Skeletal muscle tissue (tissue), 4 donors: Measurements from ENCODE around the gene RRP1B. TPM values are rescaled to one million over a fixed set of nuclear protein-coding genes. Genes with fewer than 3 reads are reported as not detected.

ENCODE experiments used
- H3K27ac ChIP-seq: one replicate; pipeline ENCODE4 v1.7.0; 2013; ENCODE audit warnings: mild to moderate bottlenecking, low read depth, low read length, inconsistent platforms
- H3K27me3 ChIP-seq, 3 donors: one replicate each; pipeline ENCODE4 v1.7.0; 2013; ENCODE audit warnings: low read length in 3 of 3; ENCODE audit not compliant: control insufficient read depth in 3 of 3, insufficient read depth in 3 of 3
- H3K36me3 ChIP-seq, 3 donors: one replicate each; pipeline ENCODE4 v1.7.0; 2013; ENCODE audit warnings: low read length in 3 of 3; ENCODE audit not compliant: control insufficient read depth in 3 of 3, insufficient read depth in 3 of 3
- H3K4me1 ChIP-seq, 3 donors: one replicate each; pipeline ENCODE4 v1.7.0; 2013; ENCODE audit warnings: low read length in 3 of 3, mild to moderate bottlenecking in 3 of 3; ENCODE audit not compliant: control insufficient read depth in 3 of 3, insufficient read depth in 3 of 3
- H3K4me3 ChIP-seq, 3 donors: one replicate each; pipeline ENCODE4 v1.7.0; 2013; ENCODE audit warnings: low read length in 3 of 3
- H3K9ac ChIP-seq, 3 donors: one replicate each; pipeline ENCODE4 v1.7.0; 2013; ENCODE audit warnings: low read length in 3 of 3, mild to moderate bottlenecking in 3 of 3, moderate library complexity in 2 of 3, low read depth in 1 of 3
- H3K9me3 ChIP-seq, 3 donors: one replicate each; pipeline ENCODE4 v1.7.0; 2013; ENCODE audit warnings: low read length in 3 of 3; ENCODE audit not compliant: control insufficient read depth in 3 of 3
- total RNA-seq: library from RNA; depleted of rRNA; stranded (reverse); fragments of >200 nt; gene quantifications from one replicate; pipeline ENCODE4 v1.2.3, GENCODE V29; 2014
- donor health status: Osteomylitis.

The RRP1B gene
- total RNA-seq, 1 donor from 2014 or later = 13.6 TPM

GRCh38 chr21:43686811-43687565 is 27.6 kb downstream of the RRP1B start:
- H3K27me3 ChIP-seq = no peaks in the 10 kb centered on the region
- no peaks in the 10 kb centered on the region for H3K9me3 ChIP-seq
- no peaks in the 10 kb centered on the region for H3K4me1 ChIP-seq
- no peak overlapping the region for H3K4me3 ChIP-seq
- H3K9ac ChIP-seq = no peak overlapping the region
- no peak overlapping the region for H3K27ac ChIP-seq
- peaks cover 68 to 81% (median 80%) of the 10 kb centered on the region in 3 donors for H3K36me3 ChIP-seq

GRCh38 chr21:43687566-43688399 is 28.4 kb downstream of the RRP1B start:
- Histone ChIP-seq H3K27me3 (no peaks in the 10 kb centered on the region), H3K4me1 (no peaks in the 10 kb centered on the region), H3K4me3 (no peak overlapping the region), H3K36me3 (peaks cover 65 to 78% (median 77%) of the 10 kb centered on the region in 3 donors), H3K9me3 (no peaks in the 10 kb centered on the region), H3K9ac (no peak overlapping the region), H3K27ac (no peak overlapping the region)

GRCh38 chr21:43688906-43689305 is 29.5 kb downstream of the RRP1B start:
- H3K27ac ChIP-seq = no peak overlapping the region
- no peak overlapping the region for H3K9ac ChIP-seq

GRCh38 chr21:43689556-43690337 is 30.4 kb downstream of the RRP1B start:
- Histone ChIP-seq H3K4me3 (no peak overlapping the region), H3K9ac (no peak overlapping the region), H3K4me1 (no peaks in the 10 kb centered on the region), H3K9me3 (no peaks in the 10 kb centered on the region), H3K27me3 (no peaks in the 10 kb centered on the region), H3K36me3 (peaks cover 76 to 88% (median 80%) of the 10 kb centered on the region in 3 donors), H3K27ac (no peak overlapping the region)

More at GRCh38 chr21:43688906-43689305, 29.5 kb downstream of the RRP1B start:
- peaks cover 73 to 87% (median 80%) of the 10 kb centered on the region in 3 donors for H3K36me3 ChIP-seq
- no peaks in the 10 kb centered on the region for H3K27me3 ChIP-seq
- H3K4me3 ChIP-seq = no peak overlapping the region
- no peaks in the 10 kb centered on the region for H3K9me3 ChIP-seq
- no peaks in the 10 kb centered on the region for H3K4me1 ChIP-seq

- Histone ChIP-seq H3K27ac (no peak overlapping the region), H3K27me3 (no peaks in the 10 kb centered on the region), H3K36me3 (peaks cover 71 to 87% (median 74%) of the 10 kb centered on the region in 3 donors), H3K4me3 (no peak overlapping the region), H3K4me1 (no peaks in the 10 kb centered on the region), H3K9me3 (no peaks in the 10 kb centered on the region), H3K9ac (no peak overlapping the region)
Observed at GRCh38 chr21:43690346-43690745, 31.0 kb downstream of the RRP1B start.

- Histone ChIP-seq H3K9me3 (no peaks in the 10 kb centered on the region), H3K9ac (no peak overlapping the region), H3K36me3 (peaks cover 68 to 87% (median 68%) of the 10 kb centered on the region in 3 donors), H3K27ac (no peak overlapping the region), H3K4me3 (no peak overlapping the region), H3K4me1 (no peaks in the 10 kb centered on the region), H3K27me3 (no peaks in the 10 kb centered on the region)
Observed at GRCh38 chr21:43691086-43691795, 31.9 kb downstream of the RRP1B start.

GRCh38 chr21:43691801-43692200 is 32.4 kb downstream of the RRP1B start:
- Histone ChIP-seq H3K36me3 (peaks cover 64 to 81% (median 65%) of the 10 kb centered on the region in 3 donors), H3K4me3 (no peak overlapping the region), H3K27ac (no peak overlapping the region), H3K9me3 (no peaks in the 10 kb centered on the region), H3K4me1 (no peaks in the 10 kb centered on the region), H3K9ac (no peak overlapping the region), H3K27me3 (no peaks in the 10 kb centered on the region)

- Histone ChIP-seq H3K27me3 (no peaks in the 10 kb centered on the region), H3K36me3 (peaks cover 53 to 71% (median 54%) of the 10 kb centered on the region in 3 donors), H3K27ac (no peak overlapping the region), H3K9me3 (no peaks in the 10 kb centered on the region), H3K9ac (no peak overlapping the region), H3K4me3 (no peak overlapping the region), H3K4me1 (no peaks in the 10 kb centered on the region)
Observed at GRCh38 chr21:43692949-43693348, 33.6 kb downstream of the RRP1B start.

GRCh38 chr21:43693981-43694380 is 34.6 kb downstream of the RRP1B start:
- Histone ChIP-seq H3K4me1 (no peaks in the 10 kb centered on the region), H3K27me3 (no peaks in the 10 kb centered on the region), H3K9me3 (no peaks in the 10 kb centered on the region), H3K27ac (no peak overlapping the region), H3K36me3 (peaks cover 47 to 62% (median 47%) of the 10 kb centered on the region in 3 donors), H3K4me3 (no peak overlapping the region), H3K9ac (no peak overlapping the region)
